Activated CD8-positive, alpha-beta T cell treated with anti-CD3 and anti-CD28 coated beads for 36 hours (primary cell): ENCODE results near the gene RIMS1. TPM values are rescaled to one million over a fixed set of nuclear protein-coding genes. Genes with fewer than 3 reads are reported as not detected.

Source experiments
- ATAC-seq: fragments of 200-7000 bp; cut with Tn5 transposase; one replicate; pipeline ENCODE4 v1.10.0; 2021; ENCODE audit warnings: mild to moderate bottlenecking, moderate library complexity
- CTCF ChIA-PET: fragments of 350-600 bp; sonication (Branson Sonifier 250); formaldehyde crosslinking; loops from one replicate; lab custom pipeline; 2021; ENCODE audit warnings: antibody characterized with exemption; lab: Charles Lee
- POLR2A ChIA-PET: fragments of 350-600 bp; sonication (Branson Sonifier 250); formaldehyde crosslinking; loops from one replicate; lab custom pipeline; 2021; ENCODE audit warnings: antibody characterized with exemption; lab: Charles Lee
- DNase-seq: peaks from one replicate; pipeline ENCODE4 v3.0.0-alpha.2; 2020
- H3K27ac Mint-ChIP-seq: one replicate; pipeline ENCODE4 v1.8.0; 2021; ENCODE audit warnings: mild to moderate bottlenecking, mixed read lengths
- H3K27me3 Mint-ChIP-seq: one replicate; pipeline ENCODE4 v1.8.0; 2021; ENCODE audit warnings: mixed read lengths
- H3K36me3 Mint-ChIP-seq: one replicate; pipeline ENCODE4 v1.8.0; 2021; ENCODE audit warnings: low read depth, mixed read lengths
- H3K4me1 Mint-ChIP-seq: one replicate; pipeline ENCODE4 v1.8.0; 2021; ENCODE audit warnings: low read depth, mixed read lengths
- H3K4me3 Mint-ChIP-seq: one replicate; pipeline ENCODE4 v1.8.0; 2021; ENCODE audit warnings: mild to moderate bottlenecking, moderate library complexity, mixed read lengths
- H3K9me3 Mint-ChIP-seq: one replicate; pipeline ENCODE4 v1.8.0; 2021; ENCODE audit warnings: mixed read lengths
- intact Hi-C: fragments of 100-400 bp; cut with micrococcal nuclease; formaldehyde crosslinking; loops from one replicate; pipeline ENCODE4 v1.10.0; 2022
- total RNA-seq, 2 experiments: library from RNA; stranded (reverse); gene quantifications; one replicate each; pipeline ENCODE4 v1.2.3, GENCODE V29; 2021
- TF ChIP-seq, protein P1 (sequence below): fragments of 200-600 bp; IDR thresholded peaks from one replicate; pipeline ENCODE4 v1.8.0; 2022; ENCODE audit warnings: antibody characterized with exemption, mild to moderate bottlenecking

RIMS1 gene
- total RNA-seq, 2 experiments from 2014 or later = not detected

DNA sequence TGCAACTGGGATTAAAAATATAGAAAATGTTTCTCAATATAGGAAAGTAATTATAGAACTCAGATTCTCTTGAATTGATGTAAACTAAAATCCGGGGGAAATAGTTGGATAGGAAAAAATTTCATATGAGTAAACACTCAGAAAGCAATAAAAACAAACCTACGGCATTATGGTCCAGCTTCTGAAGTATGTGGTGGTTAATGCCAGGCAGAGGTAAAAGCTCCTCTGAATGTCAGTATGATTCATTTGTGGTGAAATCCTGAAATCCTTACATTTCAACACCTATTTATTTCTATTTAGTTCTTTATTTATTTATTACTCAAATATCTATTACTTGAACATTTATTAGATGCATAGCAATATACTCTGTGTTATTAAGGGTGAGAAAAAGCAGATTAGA lies 145.1 kb downstream of the RIMS1 start:
- DNase-seq = no peak
- no peak for ATAC-seq
- Mint-ChIP-seq H3K9me3 (no peaks in the 10 kb centered on the region), H3K4me1 (no peaks in the 10 kb centered on the region), H3K27me3 (no peaks in the 10 kb centered on the region), H3K4me3 (no peak overlapping the region), H3K36me3 (no peaks in the 10 kb centered on the region), H3K27ac (no peak overlapping the region)
- TF ChIP-seq, protein P1, sequence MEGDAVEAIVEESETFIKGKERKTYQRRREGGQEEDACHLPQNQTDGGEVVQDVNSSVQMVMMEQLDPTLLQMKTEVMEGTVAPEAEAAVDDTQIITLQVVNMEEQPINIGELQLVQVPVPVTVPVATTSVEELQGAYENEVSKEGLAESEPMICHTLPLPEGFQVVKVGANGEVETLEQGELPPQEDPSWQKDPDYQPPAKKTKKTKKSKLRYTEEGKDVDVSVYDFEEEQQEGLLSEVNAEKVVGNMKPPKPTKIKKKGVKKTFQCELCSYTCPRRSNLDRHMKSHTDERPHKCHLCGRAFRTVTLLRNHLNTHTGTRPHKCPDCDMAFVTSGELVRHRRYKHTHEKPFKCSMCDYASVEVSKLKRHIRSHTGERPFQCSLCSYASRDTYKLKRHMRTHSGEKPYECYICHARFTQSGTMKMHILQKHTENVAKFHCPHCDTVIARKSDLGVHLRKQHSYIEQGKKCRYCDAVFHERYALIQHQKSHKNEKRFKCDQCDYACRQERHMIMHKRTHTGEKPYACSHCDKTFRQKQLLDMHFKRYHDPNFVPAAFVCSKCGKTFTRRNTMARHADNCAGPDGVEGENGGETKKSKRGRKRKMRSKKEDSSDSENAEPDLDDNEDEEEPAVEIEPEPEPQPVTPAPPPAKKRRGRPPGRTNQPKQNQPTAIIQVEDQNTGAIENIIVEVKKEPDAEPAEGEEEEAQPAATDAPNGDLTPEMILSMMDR = no peak
- ChIA-PET CTCF (no interaction called here), POLR2A (no interaction called here)
- intact Hi-C loops = no loop called here

DNA sequence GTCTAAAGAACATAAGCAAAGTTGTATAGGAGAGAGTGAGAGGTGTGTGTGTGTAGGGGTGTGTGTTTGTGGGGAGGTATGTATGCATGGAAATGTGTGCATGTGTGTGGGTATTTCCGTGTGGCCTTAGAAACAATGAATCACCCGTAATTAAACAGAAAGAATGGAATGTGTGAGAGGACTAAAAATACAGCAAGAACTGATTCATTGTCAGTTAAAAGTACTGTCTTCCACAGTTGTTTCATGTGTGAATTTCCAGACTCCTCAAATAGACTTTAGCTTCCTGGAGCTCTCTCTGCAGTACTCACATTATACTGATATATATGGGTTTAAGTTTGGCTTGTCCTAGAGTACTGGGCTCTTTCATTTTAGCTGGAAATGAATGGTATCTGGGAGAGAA lies 145.7 kb downstream of the RIMS1 start:
- Mint-ChIP-seq H3K4me1 (no peaks in the 10 kb centered on the region), H3K4me3 (no peak overlapping the region), H3K27me3 (no peaks in the 10 kb centered on the region), H3K36me3 (no peaks in the 10 kb centered on the region), H3K27ac (no peak overlapping the region), H3K9me3 (no peaks in the 10 kb centered on the region)
- intact Hi-C loops = no loop called here
- ATAC-seq (no peak), DNase-seq (no peak)
- CTCF ChIA-PET = no interaction called here
- TF ChIP-seq, protein P1 = no peak
- POLR2A ChIA-PET = no interaction called here

DNA sequence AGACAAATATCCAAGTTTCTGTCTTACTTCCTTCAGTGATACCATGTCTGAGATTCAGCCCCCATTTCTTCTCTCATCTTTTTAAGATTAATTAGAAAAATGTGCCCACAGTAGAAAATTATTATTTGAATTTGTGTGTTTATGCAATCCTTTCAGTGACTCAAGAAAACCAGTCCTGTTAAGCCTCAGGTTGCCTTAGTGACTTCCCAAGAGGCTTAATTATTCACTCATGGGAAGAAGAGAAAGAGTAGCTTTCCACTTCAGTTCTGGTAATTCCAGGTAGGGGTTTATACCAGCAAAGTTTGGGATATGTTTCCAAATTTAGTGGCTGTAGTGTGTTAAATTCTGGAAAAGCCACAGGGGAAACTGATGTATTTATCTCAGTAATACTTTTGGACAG lies 149.1 kb downstream of the RIMS1 start:
- Mint-ChIP-seq H3K27me3 (no peaks in the 10 kb centered on the region), H3K4me3 (no peak overlapping the region), H3K36me3 (no peaks in the 10 kb centered on the region), H3K27ac (no peak overlapping the region), H3K9me3 (no peaks in the 10 kb centered on the region), H3K4me1 (no peaks in the 10 kb centered on the region)
- TF ChIP-seq, protein P1 = no peak
- POLR2A ChIA-PET = no interaction called here
- CTCF ChIA-PET = no interaction called here
- intact Hi-C loops = no loop called here
- DNase-seq (no peak), ATAC-seq (no peak)

DNA sequence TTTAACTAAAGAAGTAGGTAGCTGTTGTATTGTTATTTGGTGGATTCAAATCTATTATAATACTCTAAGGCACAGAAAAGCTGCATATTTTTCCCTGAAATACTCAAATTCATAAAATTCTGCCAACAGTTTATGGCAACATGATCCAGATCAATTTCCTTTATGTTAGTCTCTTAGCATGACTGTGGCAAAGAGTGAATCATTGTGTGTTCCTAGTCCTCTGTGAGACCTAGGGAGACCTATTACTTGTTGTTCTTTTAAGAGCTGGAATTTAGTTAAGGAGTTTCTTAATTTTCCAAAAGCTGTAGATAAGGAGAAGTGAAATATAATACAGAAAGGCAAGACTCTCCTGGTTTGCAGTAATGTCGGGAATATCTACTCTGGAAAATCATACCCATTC lies 149.6 kb downstream of the RIMS1 start:
- Mint-ChIP-seq H3K27me3 (no peaks in the 10 kb centered on the region), H3K4me3 (no peak overlapping the region), H3K9me3 (no peaks in the 10 kb centered on the region), H3K36me3 (no peaks in the 10 kb centered on the region), H3K27ac (no peak overlapping the region), H3K4me1 (no peaks in the 10 kb centered on the region)
- ChIA-PET POLR2A (no interaction called here), CTCF (no interaction called here)
- DNase-seq (no peak), ATAC-seq (no peak)
- TF ChIP-seq, protein P1 = no peak
- intact Hi-C loops = no loop called here

DNA sequence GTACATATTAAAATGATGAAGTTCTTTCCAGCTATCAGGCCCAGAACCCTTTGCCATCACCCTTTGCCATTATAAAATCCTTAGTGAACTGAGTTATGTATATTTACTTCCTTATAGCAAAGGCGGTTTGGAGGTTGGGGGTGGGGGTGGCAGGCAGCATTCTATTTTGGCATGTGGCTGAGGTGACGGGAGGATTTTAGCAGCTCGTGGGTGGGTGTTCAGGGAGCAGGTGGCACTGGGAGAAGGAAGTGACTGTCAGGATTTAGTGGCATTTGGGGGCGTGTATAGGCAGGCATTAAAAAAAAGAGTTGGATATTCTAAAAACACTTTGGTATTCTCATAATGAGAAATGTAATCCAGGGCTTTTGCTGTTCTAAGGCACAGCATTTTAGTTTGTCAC lies 150.7 kb downstream of the RIMS1 start:
- CTCF ChIA-PET = interaction anchor here (0.6 kb wide), 1 partner anchor 38 kb away, joined by 3 read pairs; no protein-coding TSS in a partner anchor
- POLR2A ChIA-PET = no interaction called here
- H3K36me3 Mint-ChIP-seq = no peaks in the 10 kb centered on the region
- intact Hi-C loops = no loop called here
- TF ChIP-seq, protein P1 = no peak
- H3K9me3 Mint-ChIP-seq = no peaks in the 10 kb centered on the region
- H3K4me3 Mint-ChIP-seq = no peak overlapping the region
- no peaks in the 10 kb centered on the region for H3K4me1 Mint-ChIP-seq
- ATAC-seq (no peak), DNase-seq (no peak)
- H3K27ac Mint-ChIP-seq = no peak overlapping the region
- no peaks in the 10 kb centered on the region for H3K27me3 Mint-ChIP-seq
